ENCODE results near the gene PDK2.

PDK2 gene

GRCh38 chr17:50090071-50090470 lies 5.1 kb upstream of the PDK2 start:
- Histone ChIP-seq H3K79me2 (ENCODE audit: insufficient read depth, low read length) (no peaks in the 10 kb centered on the region), H3K27me3 (ENCODE audit: insufficient read depth, low read length, poor library complexity) (no peaks in the 10 kb centered on the region), H3K4me3 (ENCODE audit: low read depth in 1 of 2, low read length in 2 of 2) (no peak overlapping the region), H3K4me2 (ENCODE audit: insufficient read depth, low read length) (no peak overlapping the region), H4K20me1 (ENCODE audit: insufficient read depth, low read length) (peaks cover 2% of the 10 kb centered on the region; the same call in 1 of the 2 replicates), H3K9ac (ENCODE audit: low read depth, low read length) (no peak overlapping the region), H3K36me3 (ENCODE audit: insufficient read depth, low read length) (no peaks in the 10 kb centered on the region), H3K4me1 (ENCODE audit: insufficient read depth, low read length) (peaks cover 11% of the 10 kb centered on the region), H3K9me3 (ENCODE audit: insufficient read depth, low read length, severe bottlenecking) (no peaks in the 10 kb centered on the region), H3K27ac (ENCODE audit: low read length) (no peak overlapping the region), H2AFZ (ENCODE audit: low read depth, low read length) (no peak overlapping the region)
- TF ChIP-seq EZH2 (IDR thresholded peaks at IDR 0.05; ENCODE audit: borderline replicate concordance, low read depth, low read length, severe bottlenecking) (no peak), CTCF (IDR thresholded peaks at IDR 0.05; ENCODE audit: borderline replicate concordance, extremely low read depth, low read length, poor library complexity, severe bottlenecking) (no peak)
- DNase-seq = no peak
- ATAC-seq (ENCODE audit: insufficient read depth, low read depth) = no peak

DNA sequence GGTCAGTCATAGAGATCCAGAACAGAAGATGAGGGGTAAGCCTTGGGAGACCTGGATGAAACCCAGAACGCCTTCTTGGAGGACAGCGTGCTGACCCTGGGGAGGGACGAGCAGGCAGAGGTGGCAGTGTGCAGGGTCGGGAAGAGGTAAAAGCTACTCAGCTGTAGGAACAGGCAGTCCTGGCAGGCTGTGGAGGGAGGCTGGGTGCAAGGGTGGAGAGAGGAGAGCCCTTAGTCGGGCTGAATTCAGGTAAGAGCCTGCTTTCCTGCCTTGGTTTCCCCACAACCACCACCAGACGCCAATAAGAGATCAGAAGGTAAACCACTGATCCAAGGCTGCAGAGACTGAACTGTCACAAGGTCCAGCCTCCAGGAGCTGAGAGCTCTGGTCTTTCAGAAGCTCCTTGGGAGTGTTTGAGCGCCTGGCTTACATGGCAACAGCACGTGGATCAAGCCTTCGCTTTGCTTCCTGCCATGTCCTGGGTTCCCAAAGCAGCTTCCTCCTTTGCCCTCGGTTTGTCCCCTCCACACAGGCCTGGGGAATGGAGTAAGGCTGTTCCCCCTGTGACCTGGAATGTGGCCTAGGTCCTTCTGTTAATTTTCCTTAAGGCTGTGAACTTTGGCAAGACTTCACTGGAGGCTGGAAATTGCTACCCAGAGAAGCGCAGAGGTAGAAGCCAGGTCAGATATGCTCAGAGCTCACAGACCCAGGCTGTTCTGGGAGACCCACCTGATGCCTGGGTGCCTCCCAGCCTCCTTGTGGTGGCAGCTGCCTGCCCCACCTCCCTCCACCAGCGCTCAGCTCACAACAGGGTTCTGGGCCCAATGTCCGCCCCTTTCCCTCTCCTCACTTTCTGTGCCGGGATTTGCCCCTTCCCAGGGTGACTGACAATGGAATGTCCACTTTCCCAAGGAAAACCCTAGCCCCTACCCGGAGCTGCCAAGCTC lies 3.9 kb upstream of the PDK2 start:
- TF ChIP-seq EZH2 (IDR thresholded peaks at IDR 0.05; ENCODE audit: borderline replicate concordance, low read depth, low read length, severe bottlenecking) (no peak), CTCF (IDR thresholded peaks at IDR 0.05; ENCODE audit: borderline replicate concordance, extremely low read depth, low read length, poor library complexity, severe bottlenecking) (no peak)
- H4K20me1 ChIP-seq (ENCODE audit: insufficient read depth, low read length) = peaks cover 2% of the 10 kb centered on the region; the same call in 1 of the 2 replicates

DNA sequence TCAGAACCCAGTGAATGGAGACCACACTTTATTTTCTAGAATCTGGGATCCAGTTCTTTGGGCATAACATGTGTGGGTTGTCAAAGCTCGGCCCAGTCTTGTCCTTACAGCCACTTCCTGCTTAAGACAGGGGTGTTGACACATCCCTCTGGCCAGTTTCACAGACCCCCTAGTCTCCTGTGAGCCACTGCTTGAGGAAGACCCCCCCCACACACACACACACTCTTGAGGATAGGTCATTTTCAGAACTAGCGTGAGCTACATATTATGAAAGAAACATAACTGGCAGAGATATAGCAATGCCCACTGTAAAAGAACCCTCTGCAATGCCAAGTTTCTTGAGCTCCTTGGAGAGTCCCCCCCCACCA lies 3.2 kb upstream of the PDK2 start:
- no peak for DNase-seq

More for the DNA sequence above, 3.9 kb upstream of the PDK2 start:
- Histone ChIP-seq H2AFZ (ENCODE audit: low read depth, low read length) (no peak overlapping the region), H3K27me3 (ENCODE audit: insufficient read depth, low read length, poor library complexity) (no peaks in the 10 kb centered on the region), H3K9me3 (ENCODE audit: insufficient read depth, low read length, severe bottlenecking) (no peaks in the 10 kb centered on the region), H3K4me3 (ENCODE audit: low read depth in 1 of 2, low read length in 2 of 2) (no peak overlapping the region), H3K4me2 (ENCODE audit: insufficient read depth, low read length) (no peak overlapping the region), H3K4me1 (ENCODE audit: insufficient read depth, low read length) (peaks cover 19% of the 10 kb centered on the region), H3K9ac (ENCODE audit: low read depth, low read length) (no peak overlapping the region), H3K79me2 (ENCODE audit: insufficient read depth, low read length) (no peaks in the 10 kb centered on the region), H3K36me3 (ENCODE audit: insufficient read depth, low read length) (no peaks in the 10 kb centered on the region), H3K27ac (ENCODE audit: low read length) (no peak overlapping the region)
- ATAC-seq (ENCODE audit: insufficient read depth, low read depth) (no peak), DNase-seq (no peak)

More for the DNA sequence above, 3.2 kb upstream of the PDK2 start:
- no peaks in the 10 kb centered on the region for H3K79me2 ChIP-seq (ENCODE audit: insufficient read depth, low read length)
- H3K4me3 ChIP-seq (ENCODE audit: low read depth in 1 of 2, low read length in 2 of 2) = no peak overlapping the region
- H4K20me1 ChIP-seq (ENCODE audit: insufficient read depth, low read length) = peaks cover 2% of the 10 kb centered on the region; the same call in 1 of the 2 replicates
- H3K27me3 ChIP-seq (ENCODE audit: insufficient read depth, low read length, poor library complexity) = no peaks in the 10 kb centered on the region
- no peak for ATAC-seq (ENCODE audit: insufficient read depth, low read depth)
- H3K4me1 ChIP-seq (ENCODE audit: insufficient read depth, low read length) = peaks cover 25% of the 10 kb centered on the region
- no peak for TF ChIP-seq CTCF (IDR thresholded peaks at IDR 0.05; ENCODE audit: borderline replicate concordance, extremely low read depth, low read length, poor library complexity, severe bottlenecking)
- TF ChIP-seq EZH2 (IDR thresholded peaks at IDR 0.05; ENCODE audit: borderline replicate concordance, low read depth, low read length, severe bottlenecking) = no peak
- H3K9me3 ChIP-seq (ENCODE audit: insufficient read depth, low read length, severe bottlenecking) = no peaks in the 10 kb centered on the region
- no peaks in the 10 kb centered on the region for H3K36me3 ChIP-seq (ENCODE audit: insufficient read depth, low read length)
- no peak overlapping the region for H2AFZ ChIP-seq (ENCODE audit: low read depth, low read length)
- no peak overlapping the region for H3K4me2 ChIP-seq (ENCODE audit: insufficient read depth, low read length)
- H3K9ac ChIP-seq (ENCODE audit: low read depth, low read length) = no peak overlapping the region
- no peak overlapping the region for H3K27ac ChIP-seq (ENCODE audit: low read length)
